IPS DF 4.7 (cell line): ENCODE measurements around the gene PHRF1.

Experiments
- DNase-seq: peaks from one replicate; pipeline ENCODE4 v3.0.0-alpha.2; 2013; ENCODE audit warnings: low spot score; ENCODE audit errors: extremely low read depth

Gene PHRF1

GRCh38 chr11:575996-576768, at the start of gene PHRF1:
TSS of gene PHRF1 (plus strand) at chr11:576470. CDS start at chr11:581513, 5,043 bp downstream.
- no peak for DNase-seq

GRCh38 chr11:528166-528814, 48.0 kb upstream of the PHRF1 start:
- DNase-seq, result no peak

GRCh38 chr11:528815-529727, 47.2 kb upstream of the PHRF1 start:
- no peak for DNase-seq

- no peak for DNase-seq
Measured at GRCh38 chr11:529728-530411, 46.4 kb upstream of the PHRF1 start.

- no peak for DNase-seq
Measured at GRCh38 chr11:530960-531831, 45.1 kb upstream of the PHRF1 start.

GRCh38 chr11:531919-532526, 44.2 kb upstream of the PHRF1 start:
- DNase-seq, result no peak

GRCh38 chr11:532527-532985, 43.7 kb upstream of the PHRF1 start:
- DNase-seq, result no peak

- no peak for DNase-seq
Measured at GRCh38 chr11:532986-533585, 43.2 kb upstream of the PHRF1 start.

- DNase-seq, result no peak
Measured at GRCh38 chr11:533586-534395, 42.5 kb upstream of the PHRF1 start.

GRCh38 chr11:534396-535209, 41.7 kb upstream of the PHRF1 start:
- no peak for DNase-seq

GRCh38 chr11:535210-535518, 41.1 kb upstream of the PHRF1 start:
- no peak for DNase-seq

GRCh38 chr11:535519-536454, 40.5 kb upstream of the PHRF1 start, which contains the start of gene HRAS:
TSS of gene HRAS (minus strand) at chr11:535576.
- DNase-seq, result no peak

GRCh38 chr11:536841-537621, 39.2 kb upstream of the PHRF1 start, which contains the start of gene LRRC56:
TSS of gene LRRC56 (plus strand) at chr11:537527. CDS start at chr11:540685, 3,158 bp downstream.
- no peak for DNase-seq

GRCh38 chr11:537622-538430, 38.4 kb upstream of the PHRF1 start:
- no peak for DNase-seq
